DMS 273 (cell line): Measurements from ENCODE around the gene AKAP13.
"Not testable (repeated sequence)": the region's sequence is repeated elsewhere in the genome, so short reads cannot be mapped to it uniquely, and the experiment has no call there.

Experiments
- DNase-seq: peaks from one replicate; lab custom pipeline; 2025; ENCODE audit not compliant: unreplicated experiment; lab: John Stamatoyannopoulos, UW

The AKAP13 gene

DNA sequence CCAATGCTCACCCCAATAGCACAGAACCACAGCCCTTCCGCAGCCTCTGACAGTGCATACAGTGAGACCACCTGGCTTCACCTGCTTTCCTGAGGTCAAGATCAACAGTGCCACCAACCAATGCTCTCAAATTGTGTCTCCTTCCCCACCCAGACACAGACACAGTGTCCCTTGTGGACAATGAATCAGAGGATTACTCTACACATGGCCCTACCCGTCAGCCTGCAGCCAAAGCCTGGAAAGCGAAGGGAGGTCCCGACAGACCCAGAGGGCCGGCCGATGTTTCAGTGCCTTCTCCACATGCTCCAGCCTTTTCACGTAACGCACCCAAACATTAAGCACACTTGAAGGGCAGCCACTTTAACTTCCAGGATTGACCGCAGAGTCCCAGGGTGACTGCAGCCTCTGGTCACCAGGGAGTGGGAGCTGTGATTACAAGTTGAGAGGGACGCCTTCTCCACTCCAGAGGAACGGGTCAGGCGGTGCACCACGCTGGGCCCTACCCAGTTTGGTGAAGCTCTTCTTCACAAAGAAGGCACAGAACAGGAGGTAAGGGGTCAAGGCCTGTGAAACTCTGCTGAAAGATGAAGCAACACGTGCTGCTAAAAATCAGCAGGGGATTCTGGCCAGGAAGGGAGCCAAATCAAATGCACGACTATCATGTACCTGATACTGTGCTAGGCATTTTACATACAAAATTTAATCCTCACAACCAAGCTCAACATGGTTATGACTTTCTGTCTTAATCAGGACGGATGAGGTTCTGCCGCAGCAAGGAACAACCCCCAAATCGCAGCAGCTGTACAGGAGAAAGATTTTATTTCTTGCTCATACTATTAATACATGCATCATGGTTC, 397.1 kb downstream of the AKAP13 start:
- peak; percentile 23 for DNase-seq

- peak; percentile 83 for DNase-seq
Measured at GRCh38 chr15:85778107-85778776, 397.8 kb downstream of the AKAP13 start.

DNA sequence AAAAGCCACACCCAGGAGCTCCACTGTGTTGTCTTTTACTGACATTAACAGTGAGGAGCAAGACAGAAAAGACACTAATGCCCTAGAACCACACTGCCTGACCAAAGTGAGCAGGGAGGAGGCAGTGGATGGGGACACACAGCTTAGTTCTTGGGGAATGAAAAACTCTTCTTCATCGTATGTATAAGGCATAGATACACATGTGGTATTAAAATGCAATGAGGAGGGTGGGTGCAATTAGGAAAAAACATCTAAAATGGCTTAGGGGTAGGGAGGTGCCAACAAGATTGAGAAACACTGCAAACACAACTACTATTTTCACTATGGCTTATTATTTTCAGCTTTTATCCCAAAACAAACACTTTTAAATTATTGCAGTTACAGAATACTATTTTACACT, 398.8 kb downstream of the AKAP13 start:
- DNase-seq = no peak

GRCh38 chr15:85780225-85780985, 400.0 kb downstream of the AKAP13 start:
- DNase-seq = peak; percentile 74

- DNase-seq = no peak
Measured at GRCh38 chr15:85781099-85781498, 400.7 kb downstream of the AKAP13 start.

GRCh38 chr15:85782064-85782463, 401.7 kb downstream of the AKAP13 start:
- DNase-seq = no peak

GRCh38 chr15:85785887-85786780, 405.7 kb downstream of the AKAP13 start:
- peak; percentile 62 for DNase-seq

DNA sequence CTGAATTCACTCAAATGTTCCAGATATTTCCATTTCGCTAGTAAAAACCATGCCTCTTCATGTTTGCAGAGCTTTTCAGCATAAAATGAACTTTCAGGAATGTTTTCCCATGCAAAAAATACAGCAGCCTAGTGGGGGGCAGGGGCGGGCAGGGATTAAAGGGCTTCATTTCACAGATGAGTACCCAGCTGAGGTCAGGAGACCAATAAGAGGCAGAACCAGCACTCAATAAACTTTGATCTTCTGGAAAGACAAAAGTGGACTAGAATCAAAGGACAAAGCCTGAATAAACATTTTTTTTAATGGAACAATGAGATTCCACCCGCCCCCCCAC, 406.3 kb downstream of the AKAP13 start:
- no peak for DNase-seq

DNA sequence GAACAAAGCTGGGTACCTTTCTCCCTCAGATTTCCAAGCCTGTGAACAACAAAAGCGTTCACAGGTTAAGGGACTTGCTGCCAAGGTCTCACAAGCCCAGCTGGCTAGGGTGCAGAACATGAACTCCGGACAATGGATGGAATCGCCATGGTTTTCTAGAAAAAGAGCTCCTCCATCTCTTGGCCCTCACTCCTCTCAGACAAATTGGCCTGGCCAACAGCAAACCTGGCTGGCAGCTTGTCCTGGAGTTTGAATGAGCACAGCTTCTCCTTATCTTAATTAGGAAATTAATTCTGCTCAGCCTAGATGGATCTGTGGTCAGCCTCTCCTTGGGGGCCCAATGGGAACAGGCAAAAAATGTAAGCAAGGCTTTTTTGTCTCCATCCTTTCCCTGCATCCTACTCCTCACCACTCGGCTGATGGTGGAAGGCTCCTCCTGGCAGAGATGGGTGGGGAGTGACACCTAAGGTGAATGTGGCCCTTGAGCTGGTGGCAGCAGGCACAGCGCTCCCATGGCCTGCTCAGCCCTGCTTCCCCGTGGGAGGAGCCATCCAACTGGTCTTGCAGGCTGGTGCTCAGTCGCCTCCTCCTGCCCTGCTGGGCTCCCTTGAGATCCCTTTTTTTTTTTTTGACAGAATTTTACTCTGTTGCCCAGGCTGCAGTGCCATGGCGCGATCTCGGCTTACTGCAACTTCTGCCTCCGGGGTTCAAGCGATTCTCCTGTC, 408.5 kb downstream of the AKAP13 start:
- peak; percentile 31 for DNase-seq

GRCh38 chr15:85789496-85789875, 409.1 kb downstream of the AKAP13 start:
- no peak for DNase-seq

DNA sequence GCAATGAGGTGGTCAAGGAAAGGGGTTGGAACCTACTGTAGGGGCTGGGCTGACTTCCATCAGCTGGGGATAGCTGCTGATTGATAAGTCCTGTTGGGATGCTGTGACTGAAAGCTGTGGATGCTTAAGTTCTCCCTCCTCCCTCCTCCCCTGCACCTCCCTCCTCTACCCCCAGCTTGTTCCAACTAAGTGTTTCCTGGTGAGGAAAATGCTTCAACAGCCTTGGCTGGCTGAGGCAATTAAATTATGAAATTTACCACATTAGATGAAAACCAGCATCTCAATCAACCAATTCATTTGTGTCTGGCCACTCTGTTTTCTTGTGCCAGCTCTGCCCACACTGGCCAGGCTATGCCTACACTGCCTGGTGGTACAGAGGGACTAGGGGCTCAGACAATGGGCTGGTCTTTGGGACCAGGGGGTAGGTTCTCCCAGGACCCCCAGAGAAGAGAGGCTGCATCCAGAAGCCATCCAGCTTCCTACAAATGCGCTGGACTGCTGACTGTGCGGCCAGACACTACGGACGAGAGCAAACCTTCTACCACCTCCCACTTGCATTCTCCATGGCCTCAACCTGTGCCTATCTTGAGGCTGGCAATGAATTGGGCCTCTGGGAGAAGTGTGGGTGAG, 411.8 kb downstream of the AKAP13 start:
- no peak for DNase-seq

DNA sequence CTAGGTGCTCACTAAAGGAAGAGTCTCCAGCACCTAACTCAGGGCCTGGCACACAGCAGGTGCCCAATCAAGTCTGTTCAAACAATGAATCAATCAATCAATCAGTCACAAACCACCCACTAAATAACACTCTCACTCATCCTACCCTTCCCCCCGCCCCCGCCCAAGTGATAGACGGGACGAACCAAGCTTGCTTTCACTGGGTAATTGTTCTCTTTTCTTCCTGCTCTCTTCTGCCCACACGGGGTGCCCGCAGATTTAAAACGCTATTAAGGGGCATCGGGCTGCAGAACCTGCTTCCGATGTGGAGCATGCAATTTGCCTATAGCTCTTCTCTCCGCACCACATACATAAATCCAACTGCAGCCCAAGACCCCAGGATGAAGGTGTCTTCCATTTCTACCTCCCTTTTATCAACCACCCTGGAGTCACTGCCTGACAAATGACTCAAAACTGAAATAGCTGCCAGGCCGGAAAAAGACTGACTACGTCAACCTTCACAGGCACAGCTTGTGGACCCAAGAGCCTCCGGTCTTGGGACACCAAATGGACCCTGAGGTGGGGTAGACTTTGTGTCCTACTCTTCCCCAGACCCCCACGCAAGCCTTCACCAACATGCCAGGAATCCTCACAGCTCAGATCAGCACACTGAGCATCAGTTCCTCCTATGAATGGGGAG, 412.6 kb downstream of the AKAP13 start:
- DNase-seq = no peak

GRCh38 chr15:85793641-85794597, 413.5 kb downstream of the AKAP13 start:
- DNase-seq = peak; percentile 56

- peak; percentile 95 for DNase-seq
Measured at GRCh38 chr15:85794598-85795336, 414.4 kb downstream of the AKAP13 start, which contains the start of gene KLHL25. Gene KLHL25 (minus strand): TSS chr15:85794925. CDS start chr15:85769810, 25,115 bp downstream.

- peak; percentile 38 for DNase-seq
Measured at GRCh38 chr15:85795337-85796305, 415.2 kb downstream of the AKAP13 start.

DNA sequence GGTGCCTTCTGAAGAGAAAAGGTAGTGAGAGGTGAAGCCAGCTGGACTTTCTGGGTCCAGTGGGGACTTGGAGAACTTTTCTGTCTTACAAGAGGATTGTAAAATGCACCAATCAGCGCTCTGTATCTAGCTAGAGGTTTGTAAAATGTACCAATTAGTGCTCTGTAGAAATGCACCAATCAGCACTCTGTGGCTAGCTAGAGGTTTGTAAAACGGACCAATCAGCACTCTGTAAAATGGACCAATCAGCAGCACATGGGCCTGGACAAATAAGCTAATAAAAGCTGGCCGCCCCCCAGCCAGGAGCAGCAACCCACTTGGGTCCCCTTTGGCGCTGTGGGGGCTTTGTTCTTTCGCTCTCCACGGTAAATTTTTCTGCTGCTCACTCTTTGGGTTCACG, 416.0 kb downstream of the AKAP13 start:
- not testable (repeated sequence) for DNase-seq
